Stimulated activated CD4-positive, alpha-beta T cell treated with anti-CD3 and anti-CD28 coated beads, Interleukin-2, amount 100 ng/mL, for 24 hours (primary cell): Measurements from ENCODE around the gene USP35.
"Not testable (repeated sequence)": the region's sequence is repeated elsewhere in the genome, so short reads cannot be mapped to it uniquely, and the experiment has no call there.

Experiments
- DNase-seq, 2 donors: peaks; one replicate each; pipeline ENCODE4 v3.0.0-alpha.2; 2020

USP35 gene

DNA sequence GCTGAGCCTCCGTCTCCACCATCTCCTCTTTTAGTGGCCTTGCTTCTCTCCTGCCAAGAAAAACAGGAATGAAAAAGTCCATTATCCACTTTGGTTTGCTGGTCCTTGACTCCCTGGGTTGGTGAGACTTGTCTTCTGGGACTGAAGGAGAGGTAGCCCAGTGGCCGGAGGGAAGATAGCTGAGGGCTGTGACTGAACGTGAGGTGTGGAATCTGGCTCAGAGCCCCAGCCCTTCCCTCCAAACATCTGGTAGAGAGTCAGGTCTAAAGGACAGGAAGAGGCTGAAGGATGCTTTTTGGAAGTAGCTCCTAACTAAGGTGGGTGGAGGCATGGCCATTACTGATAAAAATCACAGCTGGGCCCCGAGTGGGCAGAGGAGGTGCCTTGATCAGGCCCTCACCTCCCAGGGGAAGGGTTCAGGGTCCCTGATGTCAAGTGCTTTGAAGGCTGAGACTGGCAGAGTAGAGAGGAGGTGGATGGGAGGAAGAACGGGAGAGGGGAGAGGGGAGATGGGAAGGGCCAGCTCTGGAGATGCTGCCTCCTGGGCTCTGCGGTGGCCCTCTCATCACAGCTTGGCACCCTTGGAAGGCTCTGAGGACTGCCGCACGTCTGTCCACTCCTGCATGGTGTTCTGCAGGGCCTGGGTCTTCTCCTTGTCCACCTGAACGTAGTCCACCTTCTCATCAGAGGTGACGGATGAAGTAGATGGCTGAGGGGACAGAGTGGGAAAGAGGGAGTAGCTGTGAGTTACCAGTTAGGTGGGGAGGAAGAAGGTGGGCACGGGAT, 30.2 kb downstream of the USP35 start:
- DNase-seq, result no peak

DNA sequence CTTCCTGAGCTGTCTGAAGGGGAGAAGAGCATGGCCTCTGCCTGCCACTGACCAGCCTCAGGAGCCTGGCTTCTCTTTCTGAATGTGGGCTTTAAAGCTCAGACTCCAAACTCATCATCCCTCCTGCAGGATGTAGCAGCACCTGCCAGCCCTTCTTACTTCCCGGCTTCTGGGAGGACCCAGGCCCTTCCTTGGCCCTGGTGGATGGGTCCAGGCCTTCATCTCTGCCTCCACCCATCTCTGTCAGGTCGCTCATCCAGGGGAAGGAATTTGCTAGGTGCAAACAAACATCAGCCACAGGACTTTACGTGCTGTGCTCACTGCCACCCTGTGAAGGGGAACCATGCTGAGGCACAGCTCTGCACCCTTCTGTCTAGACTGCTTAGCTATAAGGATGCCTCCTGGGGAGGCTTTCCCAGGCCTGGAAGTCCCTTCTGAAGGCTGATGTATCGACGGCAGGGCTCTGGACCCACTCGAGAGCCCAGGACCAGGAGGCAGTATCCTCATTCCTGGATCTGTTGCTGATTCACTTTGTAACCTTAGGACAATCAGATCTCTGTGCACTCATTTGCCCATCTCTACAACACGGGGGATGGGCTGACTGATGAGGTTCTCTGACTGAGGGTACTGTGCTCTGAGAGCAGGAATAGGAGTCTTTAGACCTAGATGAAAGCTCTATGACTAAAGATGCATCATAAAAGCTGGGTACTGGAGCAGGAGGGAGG, 30.9 kb downstream of the USP35 start:
- DNase-seq, result no peak

DNA sequence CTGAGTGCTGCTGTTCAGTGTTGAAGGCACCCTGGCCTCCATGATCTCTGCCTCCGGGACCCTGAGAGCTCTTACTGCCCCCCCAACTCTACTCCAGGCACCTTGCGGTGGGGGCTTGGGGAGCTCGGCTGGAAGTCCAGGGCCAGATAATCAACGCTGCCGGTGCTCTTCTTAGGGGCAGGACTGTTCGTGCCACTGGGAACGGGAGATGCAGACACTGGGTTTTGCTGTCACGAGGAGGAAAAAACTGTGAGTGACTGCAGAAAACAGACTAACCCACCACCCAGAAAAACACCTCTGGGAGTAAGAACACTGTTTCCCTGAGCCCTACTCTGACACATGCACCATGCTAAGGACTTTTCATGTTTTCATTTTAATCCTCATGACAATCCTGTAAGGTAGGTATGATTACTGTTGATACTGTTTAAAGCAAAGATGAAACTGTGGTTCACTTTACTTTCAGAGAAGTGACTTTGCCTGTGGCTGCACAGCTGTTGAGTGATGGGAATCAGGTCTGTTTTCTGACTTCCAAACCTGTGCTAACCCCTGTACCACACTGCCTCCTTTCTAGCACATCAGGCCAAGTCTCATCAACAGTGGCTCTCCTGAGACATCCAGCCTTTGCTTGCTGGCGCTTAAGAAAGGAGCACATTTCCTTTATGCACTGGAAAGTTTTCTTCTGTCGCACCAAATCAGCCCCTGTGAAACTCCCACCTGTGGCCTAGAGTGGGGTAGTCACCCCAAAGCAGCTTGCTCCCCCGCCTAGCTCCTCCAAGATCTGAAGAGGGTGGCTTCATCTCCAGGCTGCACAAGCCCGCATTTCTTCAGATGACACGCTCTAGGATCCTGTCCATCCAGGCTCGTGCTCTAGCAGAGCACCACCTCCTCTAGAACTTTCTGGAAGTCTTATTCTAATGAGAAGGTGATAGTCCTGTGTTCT, 31.8 kb downstream of the USP35 start:
- no peak for DNase-seq

DNA sequence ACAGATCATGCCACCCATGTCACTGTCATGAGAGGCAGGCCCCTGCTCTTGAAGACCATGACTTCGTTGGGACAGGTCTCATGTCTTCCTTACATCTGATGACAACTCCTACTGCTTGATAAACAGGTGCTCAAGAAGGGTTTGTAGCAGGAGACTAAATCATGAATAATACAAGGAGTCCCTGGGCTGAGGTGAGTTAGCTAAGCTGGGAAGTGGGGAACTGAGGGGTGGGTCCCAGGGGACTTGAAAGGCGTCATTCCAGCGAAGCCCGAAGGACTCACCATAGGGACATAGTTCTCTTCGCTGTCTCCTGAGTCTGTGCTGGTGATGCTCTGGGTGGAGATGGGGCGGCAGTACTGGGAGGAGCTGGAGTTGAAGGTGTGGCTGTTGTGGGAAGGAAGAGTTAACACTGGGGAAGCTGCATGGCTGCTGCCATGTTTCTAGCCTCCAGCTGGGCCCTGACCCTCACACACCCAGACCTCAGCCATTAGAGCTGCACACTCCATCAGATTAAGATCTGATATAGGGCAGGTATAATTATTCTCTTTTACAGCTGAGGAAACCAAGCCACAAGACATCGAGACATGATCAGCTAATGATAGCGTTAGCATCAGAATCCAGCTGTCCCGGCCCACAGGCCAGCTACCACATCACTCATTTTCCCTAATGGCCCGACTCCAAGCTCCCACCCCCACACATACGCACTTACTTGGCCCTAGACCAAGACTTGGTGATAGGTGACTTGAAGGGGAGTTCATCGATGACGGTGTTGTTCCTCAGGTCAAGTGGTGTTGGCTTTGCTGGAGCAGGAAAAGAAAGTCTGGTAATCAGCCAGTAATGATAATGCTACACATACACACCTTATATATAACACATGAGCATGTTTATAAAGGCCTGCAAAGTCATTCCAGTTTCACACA, 32.9 kb downstream of the USP35 start:
- DNase-seq, result no peak

DNA sequence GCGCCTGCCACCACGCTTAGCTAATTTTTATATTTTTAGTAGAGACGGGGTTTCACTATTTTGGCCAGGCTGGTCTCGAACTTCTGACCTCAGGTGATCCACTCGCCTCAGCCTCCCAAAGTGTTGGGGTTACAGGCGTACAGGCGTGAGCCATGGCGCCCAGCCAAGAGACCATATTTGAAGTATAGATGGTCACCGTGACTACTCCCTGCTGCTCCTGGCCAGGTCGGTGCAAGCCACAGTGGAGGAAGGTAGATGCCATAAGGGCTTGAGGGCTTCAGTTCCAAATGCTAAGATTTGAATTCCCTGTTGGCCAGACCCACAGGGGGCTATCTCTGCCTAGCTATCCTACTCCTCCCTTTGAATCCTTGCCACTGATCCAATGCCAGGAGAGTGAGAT, 34.0 kb downstream of the USP35 start:
- DNase-seq, result not testable (repeated sequence)

DNA sequence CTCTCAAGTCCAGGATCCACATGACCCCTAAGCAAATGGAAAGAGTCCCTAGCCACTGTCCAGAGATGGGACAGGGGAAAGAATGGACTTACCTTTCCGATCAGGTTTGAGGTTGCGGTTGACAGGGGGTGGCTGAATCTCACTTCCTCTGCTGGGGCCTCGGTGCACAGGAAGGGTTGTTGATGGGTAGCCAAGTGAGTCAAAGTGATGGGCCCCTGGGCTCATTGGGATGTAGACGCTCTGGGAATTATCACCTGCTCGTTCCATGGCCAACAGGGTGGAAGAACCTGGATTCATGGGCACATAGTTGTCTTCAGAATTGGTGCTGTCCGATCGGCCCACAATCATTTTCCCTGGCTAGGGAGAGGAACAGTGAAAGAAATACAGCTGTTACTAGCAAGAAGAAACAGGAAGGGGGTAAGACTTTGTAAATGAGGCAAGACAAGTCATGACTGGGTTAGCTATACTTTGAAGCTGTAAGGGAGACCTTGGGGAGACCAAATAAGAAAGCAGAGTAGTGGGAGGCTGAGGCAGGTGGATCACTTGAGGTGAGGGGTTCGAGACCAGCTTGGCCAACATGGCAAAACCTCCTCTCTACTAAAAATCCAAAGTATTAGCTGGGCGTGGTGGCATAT, 34.7 kb downstream of the USP35 start:
- no peak for DNase-seq

DNA sequence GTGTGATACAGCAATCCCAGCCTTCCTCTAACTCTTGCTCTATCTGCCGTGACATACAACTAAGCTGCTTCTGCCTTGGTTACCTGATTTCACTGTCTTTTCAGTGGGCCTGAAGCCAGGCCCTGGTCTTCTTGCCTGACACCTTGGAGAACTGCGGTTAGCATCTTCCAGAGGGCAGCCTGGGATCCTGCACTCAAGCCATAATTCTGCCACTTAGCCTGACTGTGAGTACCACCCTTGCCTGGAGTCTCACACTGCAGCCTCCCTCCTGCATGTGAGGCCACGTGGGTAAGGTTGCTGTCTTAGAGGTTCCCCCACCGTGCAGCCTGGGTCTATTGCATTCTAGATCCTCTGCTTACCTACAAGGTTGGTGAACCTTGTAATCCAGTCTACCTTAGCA, 35.8 kb downstream of the USP35 start:
- no peak for DNase-seq

DNA sequence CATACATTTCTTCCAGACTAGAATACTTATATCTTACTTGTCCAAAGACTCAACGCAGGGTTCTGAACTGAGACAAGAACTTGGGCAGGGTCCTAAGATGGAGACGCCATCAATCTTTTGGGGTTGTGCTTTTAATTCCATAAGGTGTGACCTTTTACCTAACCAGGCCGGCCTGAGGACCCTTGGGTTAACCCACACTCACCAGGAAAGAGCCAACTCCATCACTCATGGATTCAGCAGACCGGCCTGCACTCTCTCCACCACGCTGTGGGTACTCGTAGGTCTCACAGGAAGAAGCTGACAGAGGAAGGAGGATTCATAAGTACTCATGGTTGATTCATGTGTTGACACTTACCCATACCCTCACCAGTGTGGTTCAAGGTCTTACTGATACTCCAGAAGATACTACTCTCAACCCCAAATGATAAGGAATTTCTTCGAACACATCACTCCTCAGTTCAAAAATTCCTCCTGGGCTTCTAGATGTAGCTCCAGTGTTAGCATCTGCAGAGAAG, 36.2 kb downstream of the USP35 start:
- DNase-seq, result no peak

DNA sequence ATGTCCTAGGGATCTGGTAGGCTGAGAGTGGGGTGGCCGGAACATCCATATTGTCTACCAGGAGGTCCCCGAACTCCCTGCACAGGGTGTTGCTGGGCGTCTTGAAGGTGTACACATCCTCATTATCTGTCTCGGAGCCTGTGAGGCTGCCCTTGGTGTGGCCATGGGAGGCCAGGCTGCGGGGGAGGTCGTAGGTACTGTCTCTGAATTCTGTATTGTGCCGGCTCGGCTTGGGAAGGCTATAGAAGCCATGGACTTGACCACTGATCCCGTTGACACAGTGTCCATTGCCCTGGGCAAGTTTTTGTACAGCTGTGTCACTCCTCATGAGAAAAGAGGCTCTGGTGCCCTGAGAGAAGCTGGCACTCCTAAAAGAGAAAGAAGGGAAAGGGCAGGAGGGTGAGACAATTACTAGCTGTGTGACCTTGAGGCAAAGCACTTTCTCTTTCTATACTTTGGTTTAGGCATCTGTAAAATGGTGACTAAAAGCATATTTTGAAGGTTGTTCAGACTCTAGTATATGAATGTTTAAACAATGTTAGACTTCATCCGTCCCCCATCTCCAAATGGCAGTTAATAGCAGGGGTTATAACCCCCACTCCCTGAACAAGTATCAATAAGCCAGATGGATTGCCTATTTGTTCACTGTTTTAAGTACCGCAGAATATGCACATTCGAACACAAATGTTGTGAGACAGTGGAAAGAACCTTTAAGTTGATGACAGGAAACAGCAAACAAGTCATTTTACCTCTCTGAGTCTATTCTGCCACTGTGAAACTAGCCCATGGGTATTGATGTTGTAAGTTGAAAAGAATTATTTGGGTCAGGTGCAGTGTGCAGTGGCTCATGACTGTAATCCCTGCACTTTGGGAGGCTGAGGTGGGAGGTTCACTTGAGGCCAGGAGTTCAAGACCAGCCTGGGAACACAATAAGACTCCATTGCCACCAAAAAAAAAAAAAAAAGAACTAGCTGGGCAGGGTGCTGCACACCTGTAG, 38.3 kb downstream of the USP35 start:
- no peak for DNase-seq

DNA sequence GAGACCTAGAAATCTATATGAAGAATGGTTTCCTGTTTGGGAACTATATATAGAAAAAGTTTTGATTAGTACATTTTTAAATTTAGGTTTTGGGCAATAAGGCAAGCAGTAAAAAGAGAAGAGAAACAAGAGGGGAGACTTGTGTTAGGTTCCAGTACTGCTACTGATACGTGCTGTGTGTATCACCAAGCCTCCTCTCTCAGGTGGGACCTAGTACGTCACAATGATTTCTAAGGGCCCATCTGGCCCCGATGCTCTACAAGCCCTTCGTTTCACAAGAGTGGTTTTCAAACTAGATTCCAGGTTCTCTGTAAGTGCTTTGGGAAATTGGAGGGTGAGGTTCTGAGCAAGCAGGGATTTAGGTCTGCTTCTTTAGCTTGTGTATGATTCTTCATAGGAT, 39.2 kb downstream of the USP35 start:
- DNase-seq, result no peak

DNA sequence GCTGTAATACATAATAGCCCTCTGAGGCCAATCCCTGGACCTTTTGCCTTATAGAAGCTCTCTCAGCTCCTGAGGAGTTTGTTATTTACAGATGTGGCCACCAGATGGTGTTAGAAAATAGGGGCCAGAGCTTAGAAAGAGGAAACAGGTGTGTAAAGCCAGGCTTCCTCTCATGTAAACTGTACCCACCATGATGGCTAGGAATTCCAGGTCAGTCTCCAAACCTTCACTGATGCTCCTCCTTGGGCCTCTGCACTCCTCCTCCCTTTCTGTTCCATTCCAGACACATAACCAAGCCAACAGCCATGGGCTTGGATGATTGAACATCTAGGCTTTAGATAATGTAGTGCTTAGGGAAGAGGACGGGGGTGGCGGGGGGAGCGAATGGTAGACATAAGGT, 39.7 kb downstream of the USP35 start:
- DNase-seq, result no peak

DNA sequence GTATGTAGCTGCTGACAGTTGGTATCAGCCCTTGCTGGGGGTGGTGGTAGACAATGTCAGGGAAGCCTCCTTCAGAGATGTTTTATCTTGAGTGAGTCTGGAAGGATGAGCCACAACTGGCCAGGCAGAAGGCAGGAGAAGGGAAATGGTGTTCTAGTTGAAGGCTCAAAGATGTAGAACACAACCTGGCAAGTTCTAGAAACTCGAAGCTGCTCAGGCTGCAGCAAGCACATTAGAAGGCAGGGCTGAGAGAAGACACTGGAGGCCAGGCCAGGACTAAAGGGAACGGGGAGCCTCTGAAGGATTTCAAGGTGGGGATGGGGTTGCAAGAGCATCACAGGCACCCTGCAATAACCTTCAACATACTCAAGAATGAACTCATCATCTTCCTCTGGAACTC, 40.4 kb downstream of the USP35 start:
- DNase-seq, result no peak

DNA sequence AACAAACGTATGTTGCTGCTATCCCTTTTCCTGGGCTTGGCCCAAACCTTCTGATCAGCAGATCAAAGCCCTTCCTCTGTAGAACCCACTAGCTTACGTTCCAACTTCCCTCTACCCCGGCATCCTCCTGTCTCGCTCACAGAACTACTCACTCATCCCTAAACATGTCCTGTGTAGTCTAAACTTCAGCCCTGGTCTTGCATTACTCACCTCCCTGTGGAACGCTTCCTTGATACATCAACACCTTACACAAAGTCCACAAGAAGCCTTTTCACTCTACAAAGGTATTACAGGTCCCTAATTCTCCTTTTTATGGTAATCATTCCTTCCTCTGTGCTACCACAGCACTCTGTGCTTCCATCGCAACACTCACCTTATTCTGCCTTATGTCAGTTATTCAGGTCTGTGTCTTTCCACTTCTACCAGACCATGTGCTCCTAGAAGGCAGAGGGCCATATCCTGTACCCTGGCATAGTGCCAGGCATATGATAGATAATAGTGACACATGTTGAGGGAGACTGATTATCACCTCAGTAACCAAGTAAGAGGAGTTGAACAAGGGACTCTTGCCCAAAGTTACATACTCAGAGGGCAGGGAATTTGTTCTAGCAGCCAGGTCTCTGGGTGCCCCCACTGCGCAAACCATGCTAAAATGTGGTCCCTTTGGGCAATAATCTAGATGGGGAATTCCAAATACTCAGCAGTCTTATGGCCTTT, 41.6 kb downstream of the USP35 start:
- no peak for DNase-seq

DNA sequence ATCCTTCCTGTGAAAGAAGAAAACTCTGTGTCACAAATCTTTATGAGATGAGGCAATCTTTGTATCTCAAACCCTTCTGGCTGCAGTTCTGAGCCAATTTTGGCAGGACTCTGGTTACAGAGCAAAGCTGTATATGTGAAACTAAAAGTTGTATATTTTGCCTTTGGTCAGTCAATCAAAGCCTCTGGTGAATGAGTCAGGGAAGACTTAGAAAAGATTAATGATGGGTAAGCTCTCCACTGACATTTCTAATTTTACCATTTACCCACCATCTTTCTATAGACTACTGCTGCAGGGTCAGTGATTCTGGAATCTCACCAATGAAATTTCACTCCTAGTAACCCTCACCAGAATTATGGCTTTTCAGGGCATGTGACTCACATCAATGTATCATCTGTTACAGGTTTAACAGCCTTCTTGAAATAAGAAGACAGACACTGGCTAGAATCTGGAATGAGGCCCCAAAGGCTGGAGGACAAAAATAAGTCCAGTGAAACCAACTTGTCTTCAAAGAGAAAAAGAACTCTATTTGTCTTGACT, 43.3 kb downstream of the USP35 start:
- no peak for DNase-seq

DNA sequence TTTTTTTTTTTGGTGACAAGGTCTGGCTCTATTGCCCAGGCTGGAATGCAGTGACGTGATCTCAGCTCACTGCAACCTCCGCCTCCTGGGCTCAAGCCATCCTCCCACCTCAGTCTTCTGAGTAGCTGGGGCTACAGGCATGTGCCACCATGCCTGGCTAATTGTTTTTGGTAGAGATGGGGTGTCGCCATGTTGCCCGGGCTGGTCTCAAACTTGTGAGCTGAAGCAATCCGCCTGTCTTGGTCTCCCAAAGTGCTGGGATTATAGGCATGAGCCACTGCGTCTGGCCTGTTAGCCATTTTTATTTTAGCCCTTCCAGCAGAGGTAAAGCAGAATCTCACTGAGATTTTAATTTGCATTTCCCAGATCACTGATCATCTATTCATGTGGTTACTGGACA, 44.3 kb downstream of the USP35 start:
- not testable (repeated sequence) for DNase-seq

DNA sequence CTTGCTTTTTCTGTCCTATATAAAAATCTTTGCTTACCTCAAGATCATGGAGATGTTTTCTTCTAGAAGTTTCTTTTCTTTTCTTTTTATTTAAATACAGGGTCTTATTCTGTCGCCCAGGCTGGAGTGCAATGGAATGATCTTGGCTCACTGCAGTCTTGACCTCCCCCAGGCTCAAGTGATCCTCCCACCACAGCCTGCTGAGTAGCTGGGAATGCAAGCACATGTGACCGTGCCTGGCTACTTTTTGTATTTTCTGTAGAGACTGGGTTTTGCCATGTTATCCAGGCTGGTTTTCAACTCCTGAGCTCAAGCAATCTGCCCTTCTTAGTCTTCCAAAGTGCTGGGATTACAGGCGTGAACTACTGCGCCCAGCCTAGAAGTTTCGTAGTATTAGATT, 45.3 kb downstream of the USP35 start:
- no peak for DNase-seq

DNA sequence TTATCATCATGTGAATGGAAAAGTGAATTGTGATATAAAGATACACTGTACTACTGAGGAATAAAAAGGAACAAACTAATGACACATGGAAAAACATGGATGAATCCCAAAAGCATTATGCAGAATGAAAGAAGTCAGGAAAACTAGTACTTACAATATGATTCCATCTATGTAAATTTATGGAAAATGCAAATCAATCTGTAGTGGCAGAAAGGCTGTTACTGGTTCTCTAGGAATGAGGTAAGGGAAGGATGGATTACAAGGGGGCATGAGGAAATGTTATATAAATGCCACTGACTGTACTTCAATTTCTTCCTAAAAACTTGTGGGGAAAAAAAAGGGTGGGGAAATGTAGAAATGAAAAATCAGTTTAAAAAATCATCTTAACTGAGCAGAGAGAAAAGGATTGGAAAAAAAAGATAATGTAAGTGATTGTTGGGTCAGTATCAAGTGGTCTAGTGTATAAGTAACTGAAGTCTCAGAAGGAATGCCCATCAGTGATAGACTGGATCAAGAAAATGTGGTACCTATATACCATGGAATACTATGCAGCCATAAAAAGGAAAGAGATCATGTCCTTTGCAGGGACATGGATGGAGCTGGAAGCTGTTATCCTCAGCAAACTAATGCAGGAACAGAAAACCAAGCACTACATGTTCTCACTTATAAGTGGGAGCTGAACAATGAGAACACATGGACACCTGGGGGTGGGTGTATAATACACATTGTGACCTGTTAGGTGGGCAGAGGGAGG, 48.8 kb downstream of the USP35 start:
- no peak for DNase-seq

DNA sequence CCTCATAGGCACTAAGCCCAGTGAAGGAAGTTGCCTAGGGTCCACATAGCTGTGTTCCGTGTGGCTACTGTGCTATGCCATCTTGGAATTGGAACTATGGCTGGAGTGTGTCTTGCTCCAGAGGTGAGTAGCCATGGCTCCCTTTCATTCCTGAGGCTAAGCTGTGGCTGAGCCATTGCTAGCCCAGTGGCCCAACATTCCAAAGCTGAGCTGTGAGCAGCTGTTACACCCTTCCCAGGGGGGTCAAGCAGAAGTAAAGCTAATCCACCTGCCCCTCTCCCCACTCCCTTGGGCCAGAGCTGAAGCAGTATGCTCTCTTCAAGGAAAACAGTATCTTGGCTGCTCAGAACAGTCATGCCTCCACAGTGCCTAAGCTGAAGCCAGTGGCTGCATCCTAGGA, 51.1 kb downstream of the USP35 start:
- DNase-seq, result no peak

DNA sequence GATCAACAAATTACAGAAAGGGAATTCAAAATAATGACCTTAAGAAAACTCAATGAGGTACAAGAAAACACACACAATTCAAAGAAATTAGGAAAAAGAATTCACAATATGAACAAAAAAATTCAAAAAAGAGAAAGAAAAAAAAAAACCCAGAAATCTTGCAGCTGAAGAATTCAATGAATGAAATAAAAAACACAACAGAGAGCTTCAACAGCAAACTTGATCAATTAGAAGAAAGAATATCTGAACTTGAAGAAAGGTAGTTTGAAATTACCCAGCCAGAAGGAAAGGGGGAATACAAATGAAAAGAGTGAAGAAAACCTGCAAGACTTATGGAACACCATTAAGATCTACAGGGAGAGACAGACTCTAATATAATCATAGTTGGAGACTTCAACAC, 52.8 kb downstream of the USP35 start:
- DNase-seq, result no peak
